Cardiac atrium fibroblast (primary cell): ENCODE data around the gene AHSA1. TPM values are rescaled to one million over a fixed set of nuclear protein-coding genes. Genes with fewer than 3 reads are reported as not detected.

Experiments
- total RNA-seq: library from RNA; depleted of rRNA; stranded (reverse); fragments of >200 nt; gene quantifications from 2 replicates; pipeline ENCODE4 v1.2.3, GENCODE V29; 2015

Gene AHSA1
- total RNA-seq, result 93.0 and 104 TPM in 2 replicates

GRCh38 chr14:77457522-77458248 is at the start of gene AHSA1, which contains the start of gene VIPAS39:
AHSA1 (plus strand) TSS chr14:77458093; CDS start chr14:77458190, 97 bp downstream.
VIPAS39 (minus strand) TSS chr14:77457601; CDS start chr14:77454102, 3,499 bp downstream.

GRCh38 chr14:77423423-77423822 is 34.5 kb upstream of the AHSA1 start, which contains the start of gene NOXRED1:
NOXRED1 (minus strand) TSS chr14:77423523; CDS start chr14:77422889, 634 bp downstream.

GRCh38 chr14:77498120-77498979 is 40.5 kb downstream of the AHSA1 start, which contains the start of gene ISM2:
ISM2 (minus strand) TSS chr14:77498816; CDS start chr14:77498793, 23 bp downstream.

Other genes with a start within 250 kb of the AHSA1 start
- gene NGB, start 186.9 kb upstream of the AHSA1 start, total RNA-seq, result not detected in 2 replicates
- 8.7 and 10.5 TPM in 2 replicates for gene POMT2, start 137.2 kb upstream of the AHSA1 start, total RNA-seq
- gene GSTZ1, start 137.1 kb upstream of the AHSA1 start, total RNA-seq, result 40.7 and 53.4 TPM in 2 replicates
- 5.8 and 8.9 TPM in 2 replicates for gene TMED8, start 81.0 kb upstream of the AHSA1 start, total RNA-seq
- gene SAMD15, start 80.7 kb upstream of the AHSA1 start, total RNA-seq, result 1.1 TPM in 2 replicates
- not detected in 2 replicates for gene NOXRED1, start 34.6 kb upstream of the AHSA1 start, total RNA-seq
- gene VIPAS39, start 492 bp upstream of the AHSA1 start, total RNA-seq, result 17.3 and 32.7 TPM in 2 replicates
- gene ISM2, start 40.7 kb downstream of the AHSA1 start, total RNA-seq, result 0.97 and 1.1 TPM in 2 replicates
- 13.7 and 14.6 TPM in 2 replicates for gene SPTLC2, start 158.5 kb downstream of the AHSA1 start, total RNA-seq
- 6.2 and 7.0 TPM in 2 replicates for gene ALKBH1, start 249.9 kb downstream of the AHSA1 start, total RNA-seq